T-helper 1 cell treated with Interleukin-12 subunit alpha and Interleukin-12 subunit beta and Interleukin-4 antibody, amounts not matched to agents 30 μg/mL and 1 μg/mL, for 36 hours (primary cell): ENCODE measurements around the gene ZMYND15.
"Not testable (repeated sequence)": the region's sequence is repeated elsewhere in the genome, so short reads cannot be mapped to it uniquely, and the experiment has no call there.

Experiments used
- H3K27ac Mint-ChIP-seq: one replicate; pipeline ENCODE4 v1.8.0; 2021; ENCODE audit warnings: mild to moderate bottlenecking, mixed read lengths
- H3K27me3 Mint-ChIP-seq: one replicate; pipeline ENCODE4 v1.8.0; 2021; ENCODE audit warnings: low read depth, mixed read lengths
- H3K36me3 Mint-ChIP-seq: one replicate; pipeline ENCODE4 v1.8.0; 2021; ENCODE audit warnings: low read depth, mixed read lengths
- H3K4me1 Mint-ChIP-seq: one replicate; pipeline ENCODE4 v1.8.0; 2021; ENCODE audit warnings: low read depth, mixed read lengths
- H3K4me3 Mint-ChIP-seq: one replicate; pipeline ENCODE4 v1.8.0; 2021; ENCODE audit warnings: mild to moderate bottlenecking, moderate library complexity, mixed read lengths
- H3K9me3 Mint-ChIP-seq: one replicate; pipeline ENCODE4 v1.8.0; 2021; ENCODE audit warnings: mixed read lengths

Gene ZMYND15

DNA sequence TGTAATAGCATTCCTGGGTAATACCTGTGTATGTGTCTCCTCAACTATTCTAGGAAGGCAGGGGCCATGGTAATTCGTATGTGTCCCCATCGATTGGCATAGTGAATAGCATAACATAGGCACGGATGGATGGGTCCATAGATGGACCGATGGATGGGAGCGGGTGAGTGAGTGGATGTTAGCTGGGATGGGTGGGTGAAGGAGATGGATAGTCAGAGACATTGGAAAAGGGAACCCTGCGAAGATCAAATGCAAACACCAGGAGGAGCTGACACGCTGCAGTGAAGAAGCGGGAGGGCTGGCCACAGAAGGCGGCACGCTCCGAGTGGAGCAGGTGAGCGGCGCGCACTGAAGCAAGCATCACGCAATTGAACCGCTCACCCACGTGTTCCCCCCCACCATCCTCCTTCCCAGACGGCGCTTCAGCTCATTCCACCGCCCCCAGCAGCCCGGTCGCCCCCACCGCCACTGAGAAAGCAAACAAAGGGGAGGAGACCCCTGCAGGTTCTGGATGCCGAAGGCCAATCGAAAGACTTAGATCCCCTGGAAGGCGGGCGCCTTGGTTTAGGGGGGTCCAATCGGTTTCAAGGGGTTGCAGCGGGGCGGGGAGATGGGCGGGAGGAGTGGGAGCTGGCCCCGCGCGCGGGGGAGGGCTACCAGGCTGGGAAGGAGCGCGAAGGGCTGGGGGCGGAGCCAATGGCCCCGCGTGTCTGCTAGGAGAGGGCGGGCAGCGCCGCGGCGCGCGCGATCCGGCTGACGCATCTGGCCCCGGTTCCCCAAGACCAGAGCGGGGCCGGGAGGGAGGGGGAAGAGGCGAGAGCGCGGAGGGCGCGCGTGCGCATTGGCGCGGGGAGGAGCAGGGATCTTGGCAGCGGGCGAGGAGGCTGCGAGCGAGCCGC lies 29.6 kb upstream of the ZMYND15 start, which contains the start of gene ARRB2:
TSS of gene ARRB2 (plus strand) at position 839 of the 899 bp plus-strand sequence. CDS start 90 bp downstream, outside the sequence.
- H3K36me3 Mint-ChIP-seq, result peaks cover 6% of the 10 kb centered on the region
- peaks cover 45% of the 10 kb centered on the region for H3K4me1 Mint-ChIP-seq
- H3K9me3 Mint-ChIP-seq, result no peaks in the 10 kb centered on the region
- peak within 1 kb of the TSS; percentile 94 for H3K4me3 Mint-ChIP-seq
- peak within 1 kb of the TSS; percentile 95 for H3K27ac Mint-ChIP-seq
- no peaks in the 10 kb centered on the region for H3K27me3 Mint-ChIP-seq

DNA sequence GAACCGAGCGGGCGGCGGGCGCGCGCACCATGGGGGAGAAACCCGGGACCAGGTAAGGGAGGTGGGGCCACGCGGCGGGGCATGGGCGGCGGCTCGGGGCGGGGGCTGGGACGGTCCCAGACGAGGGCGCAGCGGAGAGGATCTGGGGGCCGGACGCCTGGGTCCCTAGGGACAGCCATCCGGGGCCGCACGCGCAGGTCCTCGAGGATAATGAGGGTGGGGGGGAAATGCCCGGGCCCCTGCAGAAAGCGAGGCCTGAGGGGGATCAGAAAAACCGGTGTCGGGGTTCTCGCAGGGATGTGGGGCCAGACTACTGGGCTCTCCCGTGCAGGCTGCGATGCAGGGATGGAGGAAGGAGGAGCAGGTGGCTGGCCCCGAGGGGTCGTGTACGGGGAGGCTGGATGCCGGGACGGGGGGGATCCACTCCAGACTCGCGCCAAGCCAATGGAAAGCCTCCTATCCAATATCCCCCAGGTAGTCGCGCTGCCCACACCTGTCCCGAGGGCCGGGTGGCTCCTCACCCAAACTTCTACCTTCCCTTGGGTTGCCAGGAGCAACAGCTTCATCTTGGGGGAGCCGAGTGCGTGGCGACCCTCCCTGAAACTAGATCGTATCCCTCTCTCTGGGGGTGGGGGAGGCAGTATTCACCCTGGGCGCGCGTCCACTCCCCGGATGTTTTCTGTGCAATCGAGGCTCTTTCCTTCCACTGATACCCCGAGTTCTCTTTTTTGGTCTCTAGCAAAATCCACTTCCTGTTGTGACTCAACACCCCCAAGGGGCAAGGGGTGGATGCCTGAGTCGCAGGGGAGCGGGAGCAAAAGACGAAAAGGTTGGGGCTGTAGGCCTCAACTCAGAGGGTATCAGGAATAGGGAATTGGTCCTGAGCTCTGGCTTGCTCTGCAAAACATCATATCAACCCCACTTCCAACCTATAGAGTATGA lies 28.7 kb upstream of the ZMYND15 start:
- Mint-ChIP-seq H3K27me3 (no peaks in the 10 kb centered on the region), H3K4me1 (peaks cover 53% of the 10 kb centered on the region), H3K9me3 (no peaks in the 10 kb centered on the region), H3K36me3 (peaks cover 14% of the 10 kb centered on the region), H3K27ac (peak overlapping the region; percentile 95), H3K4me3 (peak overlapping the region; percentile 94)

DNA sequence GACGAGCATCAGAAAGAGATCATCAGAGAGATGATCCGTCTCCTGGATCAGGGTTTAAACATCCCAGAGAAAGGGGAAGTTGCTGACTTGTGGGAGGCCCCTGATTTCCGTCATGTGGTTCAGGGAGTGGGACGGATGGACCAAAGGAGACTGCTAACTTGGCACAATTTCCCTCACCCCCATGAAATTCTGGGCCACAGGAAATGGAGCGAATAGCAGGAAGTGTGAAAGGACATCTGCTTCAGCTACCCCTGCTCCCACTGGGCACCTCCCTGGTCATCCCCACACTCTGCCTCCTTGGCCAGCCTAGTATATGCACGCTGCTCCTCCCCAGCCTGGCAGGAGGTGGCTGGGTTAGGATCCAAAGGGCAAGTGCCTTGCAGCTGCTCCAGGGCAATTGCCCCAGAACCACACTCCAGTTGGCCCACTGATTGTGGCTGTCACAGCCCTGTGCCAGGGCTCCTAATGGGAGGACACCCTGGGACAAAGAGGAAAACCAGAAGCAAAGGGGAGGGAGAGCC lies 27.9 kb upstream of the ZMYND15 start:
- Mint-ChIP-seq H3K4me1 (peaks cover 50% of the 10 kb centered on the region), H3K36me3 (peaks cover 17% of the 10 kb centered on the region), H3K27ac (peak overlapping the region; percentile 95), H3K9me3 (no peaks in the 10 kb centered on the region), H3K4me3 (peak overlapping the region; percentile 94), H3K27me3 (no peaks in the 10 kb centered on the region)

DNA sequence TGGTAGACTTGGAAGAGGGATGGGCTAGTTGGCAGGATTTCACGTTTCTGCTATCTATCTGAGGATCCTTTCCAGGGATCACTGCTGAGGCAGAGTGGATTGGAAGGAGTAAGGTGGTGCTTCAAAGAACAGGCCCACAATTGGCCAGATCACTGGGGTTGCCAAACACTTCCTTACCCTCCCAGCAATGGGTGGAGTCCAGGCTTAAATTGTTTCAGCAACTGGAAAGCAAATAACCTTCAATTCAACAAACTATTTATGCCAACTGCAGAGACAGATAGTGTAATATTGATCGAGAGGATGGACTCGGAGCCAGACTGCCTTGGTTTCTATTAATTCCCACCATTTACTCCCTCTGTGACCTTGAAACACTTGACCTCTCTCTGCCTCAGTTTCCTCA lies 27.1 kb upstream of the ZMYND15 start:
- Mint-ChIP-seq H3K4me3 (peak overlapping the region; percentile 94), H3K4me1 (peaks cover 57% of the 10 kb centered on the region), H3K27me3 (no peaks in the 10 kb centered on the region), H3K27ac (peak overlapping the region; percentile 80), H3K9me3 (no peaks in the 10 kb centered on the region), H3K36me3 (peaks cover 25% of the 10 kb centered on the region)

DNA sequence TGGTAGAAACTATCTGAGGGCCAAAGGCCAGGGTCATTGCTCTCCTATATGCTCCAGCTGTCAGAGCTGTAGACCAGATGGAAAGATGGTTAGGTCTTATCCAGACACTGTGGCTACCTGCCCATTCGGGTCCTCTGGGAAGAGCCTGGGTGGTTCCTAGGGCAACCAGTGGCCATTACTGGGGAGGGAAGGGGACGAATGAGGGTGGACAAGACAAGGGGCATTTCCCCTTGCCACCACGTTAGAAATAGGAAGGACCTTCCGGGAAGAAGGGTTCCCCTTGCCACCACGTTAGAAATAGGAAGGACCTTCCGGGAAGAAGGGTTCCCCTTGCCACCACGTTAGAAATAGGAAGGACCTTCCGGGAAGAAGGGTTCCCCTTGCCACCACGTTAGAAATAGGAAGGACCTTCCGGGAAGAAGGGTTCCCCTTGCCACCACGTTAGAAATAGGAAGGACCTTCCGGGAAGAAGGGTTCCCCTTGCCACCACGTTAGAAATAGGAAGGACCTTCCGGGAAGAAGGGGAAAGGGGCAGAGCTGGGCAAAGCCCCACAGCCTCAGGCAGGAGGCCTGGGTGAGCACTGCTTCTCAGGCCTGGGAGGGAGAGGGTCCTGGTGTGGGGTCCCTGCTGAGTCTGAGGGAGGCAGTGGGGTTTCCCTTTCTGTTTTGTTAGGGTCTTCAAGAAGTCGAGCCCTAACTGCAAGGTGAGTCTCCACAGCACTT lies 25.1 kb upstream of the ZMYND15 start:
- peaks cover 31% of the 10 kb centered on the region for H3K36me3 Mint-ChIP-seq
- peak overlapping the region; percentile 94 for H3K27ac Mint-ChIP-seq

DNA sequence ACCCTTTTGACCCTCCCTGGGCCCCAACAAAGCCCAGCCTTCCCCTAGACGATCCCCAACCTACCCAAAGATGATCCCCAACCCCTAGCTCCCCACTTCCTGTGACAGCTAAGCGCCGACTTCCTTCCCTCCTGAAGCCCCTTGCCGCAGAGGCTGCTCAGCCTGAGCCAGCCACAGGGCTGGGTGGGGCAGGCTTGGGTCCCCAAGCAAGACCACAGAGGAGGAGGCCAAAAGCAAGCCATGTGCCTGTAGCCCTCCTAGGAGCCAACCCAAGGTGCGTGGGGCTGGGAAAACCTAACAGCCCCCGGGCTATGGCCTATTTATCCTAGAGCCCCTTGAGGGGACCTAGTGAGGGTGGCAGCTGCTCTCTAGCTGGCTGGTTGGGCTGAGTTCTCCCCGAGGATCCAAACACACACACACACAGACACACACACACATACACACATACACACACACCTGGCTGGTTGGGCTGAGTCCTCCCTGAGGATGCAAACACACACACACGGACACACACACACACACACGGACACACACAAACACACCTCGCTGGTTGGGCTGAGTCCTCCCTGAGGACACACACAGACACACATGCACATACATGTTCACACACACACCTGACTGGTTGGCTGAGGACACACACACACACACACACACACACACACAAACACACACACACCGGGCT lies 24.4 kb upstream of the ZMYND15 start:
- Mint-ChIP-seq H3K36me3 (peaks cover 35% of the 10 kb centered on the region), H3K9me3 (no peaks in the 10 kb centered on the region), H3K4me3 (peak overlapping the region; percentile 84), H3K27me3 (no peaks in the 10 kb centered on the region), H3K4me1 (peaks cover 51% of the 10 kb centered on the region), H3K27ac (peak overlapping the region; percentile 94)

More for the DNA sequence above, 25.1 kb upstream of the ZMYND15 start:
- H3K9me3 Mint-ChIP-seq, H3K27me3 Mint-ChIP-seq: not testable (repeated sequence)
- Mint-ChIP-seq H3K4me3 (peak overlapping the region; percentile 84), H3K4me1 (peaks cover 55% of the 10 kb centered on the region)

DNA sequence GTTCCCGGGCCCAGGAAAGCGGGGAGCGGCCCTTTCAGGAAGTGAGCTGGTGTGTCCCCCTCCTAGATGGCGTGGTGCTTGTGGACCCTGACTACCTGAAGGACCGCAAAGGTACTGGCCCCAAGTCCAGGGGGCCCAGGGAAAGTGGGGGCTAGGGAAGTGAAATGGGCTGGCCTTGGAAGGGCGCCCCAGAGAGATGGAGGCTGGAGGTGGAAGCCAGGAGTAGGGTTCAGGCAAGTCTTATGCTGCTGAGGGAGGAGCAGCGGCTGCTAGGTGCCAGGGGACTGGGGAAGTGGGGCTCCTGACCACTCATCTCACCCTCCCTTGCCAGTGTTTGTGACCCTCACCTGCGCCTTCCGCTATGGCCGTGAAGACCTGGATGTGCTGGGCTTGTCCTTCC lies 23.6 kb upstream of the ZMYND15 start:
- no peaks in the 10 kb centered on the region for H3K27me3 Mint-ChIP-seq
- peak overlapping the region; percentile 84 for H3K4me3 Mint-ChIP-seq
- peak overlapping the region; percentile 94 for H3K27ac Mint-ChIP-seq
- no peaks in the 10 kb centered on the region for H3K9me3 Mint-ChIP-seq
- peaks cover 43% of the 10 kb centered on the region for H3K36me3 Mint-ChIP-seq
- H3K4me1 Mint-ChIP-seq, result peaks cover 51% of the 10 kb centered on the region

DNA sequence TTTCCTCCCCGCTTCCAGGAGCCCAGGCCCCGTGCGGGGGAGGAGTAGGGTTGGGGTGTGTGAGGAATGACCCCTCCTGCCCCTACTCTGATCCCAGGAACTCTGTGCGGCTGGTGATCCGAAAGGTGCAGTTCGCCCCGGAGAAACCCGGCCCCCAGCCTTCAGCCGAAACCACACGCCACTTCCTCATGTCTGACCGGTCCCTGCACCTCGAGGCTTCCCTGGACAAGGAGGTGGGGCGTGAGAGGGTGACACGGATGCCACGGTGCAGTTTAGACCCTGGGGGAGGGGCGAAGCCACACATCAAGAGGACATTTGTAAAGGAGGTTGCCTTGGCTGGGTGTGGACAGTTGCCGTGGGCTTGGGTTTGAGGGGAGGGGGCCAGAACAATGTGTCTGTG lies 21.8 kb upstream of the ZMYND15 start:
- Mint-ChIP-seq H3K27ac (no peak overlapping the region), H3K4me3 (no peak overlapping the region), H3K36me3 (peaks cover 49% of the 10 kb centered on the region), H3K9me3 (no peaks in the 10 kb centered on the region), H3K27me3 (no peaks in the 10 kb centered on the region), H3K4me1 (peaks cover 38% of the 10 kb centered on the region)

DNA sequence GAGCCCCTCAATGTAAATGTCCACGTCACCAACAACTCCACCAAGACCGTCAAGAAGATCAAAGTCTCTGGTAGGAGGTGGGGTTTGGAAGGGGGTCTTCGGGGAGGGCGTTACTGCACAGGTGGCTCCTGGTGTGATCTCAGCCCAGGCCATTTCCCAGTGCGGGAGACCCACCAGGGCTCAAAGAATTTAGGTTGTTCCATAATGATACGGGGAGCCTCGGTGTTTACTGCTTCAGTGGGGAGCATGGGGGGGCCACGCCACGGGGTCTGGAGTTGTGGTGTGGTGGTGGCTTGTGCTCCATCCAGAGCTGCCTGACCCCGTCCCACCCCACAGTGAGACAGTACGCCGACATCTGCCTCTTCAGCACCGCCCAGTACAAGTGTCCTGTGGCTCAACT lies 21.4 kb upstream of the ZMYND15 start:
- peaks cover 38% of the 10 kb centered on the region for H3K4me1 Mint-ChIP-seq

DNA sequence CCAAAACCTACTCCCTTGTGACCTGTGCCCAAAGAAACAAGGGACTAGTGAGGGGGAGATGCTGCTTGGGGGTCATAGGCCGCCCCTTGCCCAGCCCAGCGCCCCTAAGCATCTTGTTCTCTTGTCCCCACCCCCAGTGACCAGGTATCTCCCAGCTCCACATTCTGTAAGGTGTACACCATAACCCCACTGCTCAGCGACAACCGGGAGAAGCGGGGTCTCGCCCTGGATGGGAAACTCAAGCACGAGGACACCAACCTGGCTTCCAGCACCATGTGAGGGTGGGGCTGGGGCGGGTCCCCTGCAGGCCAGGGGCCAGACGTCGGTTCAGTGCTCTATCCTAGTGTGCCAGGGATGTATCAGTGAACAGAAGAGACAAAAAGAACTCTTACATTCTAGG lies 20.5 kb upstream of the ZMYND15 start:
- Mint-ChIP-seq H3K4me3 (no peak overlapping the region), H3K27me3 (no peaks in the 10 kb centered on the region), H3K27ac (peak overlapping the region; percentile 50), H3K4me1 (peaks cover 31% of the 10 kb centered on the region), H3K36me3 (peaks cover 49% of the 10 kb centered on the region), H3K9me3 (no peaks in the 10 kb centered on the region)

More for the DNA sequence above, 21.4 kb upstream of the ZMYND15 start:
- no peaks in the 10 kb centered on the region for H3K27me3 Mint-ChIP-seq
- no peaks in the 10 kb centered on the region for H3K9me3 Mint-ChIP-seq
- H3K36me3 Mint-ChIP-seq, result peaks cover 49% of the 10 kb centered on the region
- H3K27ac Mint-ChIP-seq, result no peak overlapping the region
- H3K4me3 Mint-ChIP-seq, result no peak overlapping the region

DNA sequence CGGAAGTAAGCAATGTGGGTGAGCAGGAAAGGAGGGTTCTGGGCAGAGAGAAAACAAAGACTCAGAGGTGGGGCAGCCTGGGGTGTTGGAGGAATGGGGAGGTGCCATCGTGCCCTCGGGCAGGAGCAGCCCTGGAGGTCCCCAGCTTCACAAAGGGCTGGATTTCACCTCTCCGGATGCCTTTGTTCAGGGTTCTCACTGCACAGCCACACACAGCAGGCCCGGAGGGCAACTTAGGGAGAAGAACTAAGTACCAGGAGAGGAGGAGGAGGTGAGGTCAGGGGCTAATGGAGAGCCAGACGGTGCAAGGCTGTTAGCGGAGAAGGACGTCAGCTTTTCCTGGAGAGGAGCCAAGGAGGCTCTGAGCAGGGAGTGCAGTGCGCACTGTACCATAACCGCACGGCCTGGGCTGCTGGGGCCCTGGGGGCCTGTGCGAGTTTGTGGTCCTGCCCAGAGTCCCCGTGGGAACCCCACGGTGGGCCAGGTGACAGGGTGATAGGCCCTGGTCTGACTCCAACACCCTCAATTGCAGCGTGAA lies 19.9 kb upstream of the ZMYND15 start:
- Mint-ChIP-seq H3K4me3 (no peak overlapping the region), H3K36me3 (peaks cover 49% of the 10 kb centered on the region), H3K27me3 (no peaks in the 10 kb centered on the region), H3K4me1 (peaks cover 29% of the 10 kb centered on the region), H3K9me3 (no peaks in the 10 kb centered on the region), H3K27ac (peak overlapping the region; percentile 50)

DNA sequence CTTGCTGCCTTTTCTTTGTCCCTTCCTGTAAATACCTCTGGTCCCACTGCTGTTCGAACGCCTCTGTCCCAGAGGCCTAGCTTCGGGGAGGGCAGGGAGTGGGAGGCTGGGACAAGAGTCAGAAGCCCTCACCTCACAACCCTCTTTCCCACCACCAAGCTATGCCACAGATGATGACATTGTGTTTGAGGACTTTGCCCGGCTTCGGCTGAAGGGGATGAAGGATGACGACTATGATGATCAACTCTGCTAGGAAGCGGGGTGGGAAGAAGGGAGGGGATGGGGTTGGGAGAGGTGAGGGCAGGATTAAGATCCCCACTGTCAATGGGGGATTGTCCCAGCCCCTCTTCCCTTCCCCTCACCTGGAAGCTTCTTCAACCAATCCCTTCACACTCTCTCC lies 18.8 kb upstream of the ZMYND15 start:
- peaks cover 41% of the 10 kb centered on the region for H3K36me3 Mint-ChIP-seq

More for the DNA sequence above, 18.8 kb upstream of the ZMYND15 start:
- no peak overlapping the region for H3K4me3 Mint-ChIP-seq
- H3K27me3 Mint-ChIP-seq, result no peaks in the 10 kb centered on the region
- H3K27ac Mint-ChIP-seq, result no peak overlapping the region
- H3K4me1 Mint-ChIP-seq, result peaks cover 21% of the 10 kb centered on the region
- H3K9me3 Mint-ChIP-seq, result no peaks in the 10 kb centered on the region
